PC-3 (cell line): ENCODE data around the gene FOXK1. TPM values are rescaled to one million over a fixed set of nuclear protein-coding genes. Genes with fewer than 3 reads are reported as not detected.

Experiments used
- ATAC-seq: fragments of 200-7000 bp; cut with Tn5 transposase; 2 replicates; pipeline ENCODE4 v1.9.1; 2020; ENCODE audit warnings: mild to moderate bottlenecking, moderate library complexity
- BruUV-seq: library from RNA; stranded (reverse); fragments of 400-500 nt; replicated peaks from 2 replicates; lab custom pipeline; 2021; lab: Mats Ljungman, UMichigan
- CTCF ChIA-PET: fragments of 300-600 bp; sonication (Branson Sonifier 250); formaldehyde crosslinking; loops from one replicate; lab custom pipeline; 2022; ENCODE audit warnings: antibody characterized with exemption; lab: Charles Lee
- POLR2A ChIA-PET: fragments of 300-600 bp; sonication (Branson Sonifier 250); formaldehyde crosslinking; loops from one replicate; lab custom pipeline; 2022; ENCODE audit warnings: antibody characterized with exemption; ENCODE audit not compliant: unreplicated experiment; lab: Charles Lee
- DNase-seq: peaks from one replicate; pipeline ENCODE4 v3.0.0-alpha.2; 2015
- H2AFZ ChIP-seq: fragments of 300-600 bp; sonication (generic); 2 replicates; pipeline ENCODE4 v1.6.0; 2016; ENCODE audit warnings: antibody characterized with exemption, low read length
- H3F3A ChIP-seq: fragments of 300-600 bp; sonication (generic); one replicate; pipeline ENCODE4 v1.6.0; 2017; ENCODE audit warnings: antibody characterized with exemption, low read length, control low read depth, mild to moderate bottlenecking; ENCODE audit not compliant: unreplicated experiment
- H3K27ac ChIP-seq: fragments of 300-600 bp; sonication (generic); 2 replicates; pipeline ENCODE4 v1.5.1; 2016; ENCODE audit warnings: mild to moderate bottlenecking, low read length
- H3K27me3 ChIP-seq: fragments of 300-600 bp; sonication (generic); 2 replicates; pipeline ENCODE4 v1.6.1; 2016; ENCODE audit warnings: low read length, mixed read lengths
- H3K36me3 ChIP-seq: fragments of 300-600 bp; sonication (generic); 2 replicates; pipeline ENCODE4 v1.6.1; 2016; ENCODE audit warnings: low read depth, mixed run types, low read length, mixed read lengths
- H3K4me1 ChIP-seq: fragments of 300-600 bp; sonication (generic); 2 replicates; pipeline ENCODE4 v1.5.1; 2016; ENCODE audit warnings: low read length; ENCODE audit not compliant: insufficient read depth
- H3K4me2 ChIP-seq: fragments of 300-600 bp; sonication (generic); 2 replicates; pipeline ENCODE4 v1.6.0; 2016; ENCODE audit warnings: low read length
- H3K4me3 ChIP-seq: fragments of 300-600 bp; sonication (generic); 2 replicates; pipeline ENCODE4 v1.5.1; 2016; ENCODE audit warnings: mild to moderate bottlenecking, low read length, mixed read lengths
- H3K79me2 ChIP-seq: fragments of 300-600 bp; sonication (generic); 2 replicates; pipeline ENCODE4 v1.6.1; 2017; ENCODE audit warnings: low read length, mixed read lengths
- H3K9ac ChIP-seq: fragments of 300-600 bp; sonication (generic); 2 replicates; pipeline ENCODE4 v1.6.0; 2016; ENCODE audit warnings: mild to moderate bottlenecking, low read length
- H3K9me2 ChIP-seq: fragments of 300-600 bp; sonication (generic); replicated peaks from 2 replicates; pipeline ENCODE4 v1.6.1; 2016; ENCODE audit warnings: mixed run types, low read length, mixed read lengths
- H3K9me3 ChIP-seq: fragments of 300-600 bp; sonication (generic); 2 replicates; pipeline ENCODE4 v1.6.1; 2016; ENCODE audit warnings: low read length, mixed read lengths
- H4K20me1 ChIP-seq: fragments of 300-600 bp; sonication (generic); 2 replicates; pipeline ENCODE4 v1.6.1; 2016; ENCODE audit warnings: low read length, mixed read lengths
- EZH2 ChIP-seq: fragments of 300-600 bp; sonication (generic); IDR thresholded peaks from one replicate; pipeline ENCODE4 v1.6.1; 2017; ENCODE audit warnings: antibody characterized with exemption, mild to moderate bottlenecking, low read length; ENCODE audit not compliant: unreplicated experiment
- EZH2phosphoT487 ChIP-seq: fragments of 300-600 bp; sonication (generic); IDR thresholded peaks from 2 replicates; pipeline ENCODE4 v1.6.1; 2018; ENCODE audit warnings: mild to moderate bottlenecking, antibody characterized with exemption, low read length, borderline replicate concordance
- intact Hi-C: fragments of 100-400 bp; cut with micrococcal nuclease; formaldehyde crosslinking; loops from 2 replicates; pipeline ENCODE4 v1.9.0; 2023
- total RNA-seq: library from RNA; depleted of rRNA; stranded (reverse); fragments of >200 nt; gene quantifications from 2 replicates; pipeline ENCODE4 v1.2.3, GENCODE V29; 2014
- TF ChIP-seq, protein P1 (sequence below): fragments of 300-600 bp; sonication (generic); conservative IDR thresholded peaks from 2 replicates; pipeline ENCODE4 v1.5.1; 2017; ENCODE audit warnings: antibody characterized with exemption, low read depth, mild to moderate bottlenecking, low read length

The FOXK1 gene
- total RNA-seq, 1 experiment from 2014 or later = 13.2 TPM

GRCh38 chr7:4711093-4711492, 29.0 kb downstream of the FOXK1 start:
- no peak overlapping the region for H2AFZ ChIP-seq
- peaks cover 83% of the 10 kb centered on the region for H3K79me2 ChIP-seq
- H3K9me3 ChIP-seq = no peaks in the 10 kb centered on the region
- TF ChIP-seq, protein P1, sequence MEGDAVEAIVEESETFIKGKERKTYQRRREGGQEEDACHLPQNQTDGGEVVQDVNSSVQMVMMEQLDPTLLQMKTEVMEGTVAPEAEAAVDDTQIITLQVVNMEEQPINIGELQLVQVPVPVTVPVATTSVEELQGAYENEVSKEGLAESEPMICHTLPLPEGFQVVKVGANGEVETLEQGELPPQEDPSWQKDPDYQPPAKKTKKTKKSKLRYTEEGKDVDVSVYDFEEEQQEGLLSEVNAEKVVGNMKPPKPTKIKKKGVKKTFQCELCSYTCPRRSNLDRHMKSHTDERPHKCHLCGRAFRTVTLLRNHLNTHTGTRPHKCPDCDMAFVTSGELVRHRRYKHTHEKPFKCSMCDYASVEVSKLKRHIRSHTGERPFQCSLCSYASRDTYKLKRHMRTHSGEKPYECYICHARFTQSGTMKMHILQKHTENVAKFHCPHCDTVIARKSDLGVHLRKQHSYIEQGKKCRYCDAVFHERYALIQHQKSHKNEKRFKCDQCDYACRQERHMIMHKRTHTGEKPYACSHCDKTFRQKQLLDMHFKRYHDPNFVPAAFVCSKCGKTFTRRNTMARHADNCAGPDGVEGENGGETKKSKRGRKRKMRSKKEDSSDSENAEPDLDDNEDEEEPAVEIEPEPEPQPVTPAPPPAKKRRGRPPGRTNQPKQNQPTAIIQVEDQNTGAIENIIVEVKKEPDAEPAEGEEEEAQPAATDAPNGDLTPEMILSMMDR = no peak
- no peak for TF ChIP-seq EZH2
- no peak for TF ChIP-seq EZH2phosphoT487
- POLR2A ChIA-PET = no interaction called here
- intact Hi-C loops = no loop called here
- H3K9ac ChIP-seq = no peak overlapping the region
- no TSS peak for BruUV-seq
- DNase-seq = no peak
- no peak overlapping the region for H3K4me2 ChIP-seq
- H3K4me1 ChIP-seq = peaks cover 14% of the 10 kb centered on the region
- ATAC-seq = no peak
- no peak overlapping the region for H3K27ac ChIP-seq
- no peaks in the 10 kb centered on the region for H3K9me2 ChIP-seq
- no peaks in the 10 kb centered on the region for H3F3A ChIP-seq
- peaks cover 16% of the 10 kb centered on the region; the same call in 1 of the 2 replicates for H4K20me1 ChIP-seq
- no peaks in the 10 kb centered on the region for H3K36me3 ChIP-seq
- no peak overlapping the region for H3K4me3 ChIP-seq
- H3K27me3 ChIP-seq = no peaks in the 10 kb centered on the region
- CTCF ChIA-PET = no interaction called here

DNA sequence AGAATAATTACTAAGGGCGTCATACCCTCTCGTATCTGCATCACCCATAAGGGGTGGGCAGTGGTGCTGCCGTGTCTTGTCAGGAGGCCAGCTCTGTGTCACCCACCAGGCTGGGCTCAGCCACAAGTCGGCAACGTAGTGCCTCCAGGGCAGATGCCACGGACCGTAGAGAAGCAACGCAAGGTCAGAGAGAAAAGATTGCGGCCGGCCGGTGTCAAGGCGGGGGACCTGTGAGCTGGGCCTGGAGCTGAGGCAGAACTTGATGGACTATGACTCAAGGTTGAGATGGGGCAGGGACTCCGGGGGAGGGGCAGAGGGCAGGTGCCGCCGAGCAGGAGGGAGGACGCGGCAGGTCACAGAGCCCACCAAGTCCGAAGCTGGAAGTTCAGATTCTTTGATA, 29.5 kb downstream of the FOXK1 start:
- peaks cover 14% of the 10 kb centered on the region for H3K4me1 ChIP-seq
- ChIA-PET CTCF (no interaction called here), POLR2A (no interaction called here)
- H2AFZ ChIP-seq = no peak overlapping the region
- peaks cover 83% of the 10 kb centered on the region for H3K79me2 ChIP-seq
- ATAC-seq (no peak), DNase-seq (no peak)
- intact Hi-C loops = loop anchor here (1.0 kb wide), 1 partner anchor 34 kb away; no protein-coding TSS in a partner anchor
- no peaks in the 10 kb centered on the region for H3K36me3 ChIP-seq
- H3F3A ChIP-seq = no peaks in the 10 kb centered on the region
- no TSS peak for BruUV-seq
- H3K4me3 ChIP-seq = no peak overlapping the region
- no peaks in the 10 kb centered on the region for H3K9me3 ChIP-seq
- no peak overlapping the region for H3K27ac ChIP-seq
- no peaks in the 10 kb centered on the region for H3K27me3 ChIP-seq
- H3K9ac ChIP-seq = no peak overlapping the region
- no peaks in the 10 kb centered on the region for H3K9me2 ChIP-seq
- peaks cover 16% of the 10 kb centered on the region; the same call in 1 of the 2 replicates for H4K20me1 ChIP-seq
- H3K4me2 ChIP-seq = no peak overlapping the region
- TF ChIP-seq EZH2 = no peak
- TF ChIP-seq, protein P1 = no peak
- no peak for TF ChIP-seq EZH2phosphoT487

- ATAC-seq (peak; percentile 99), DNase-seq (peak; percentile 76)
- BruUV-seq = no TSS peak
- Histone ChIP-seq H3K36me3 (no peaks in the 10 kb centered on the region), H3K4me1 (peaks cover 14% of the 10 kb centered on the region), H3K4me2 (peak overlapping the region; percentile 53), H3K4me3 (no peak overlapping the region), H2AFZ (no peak overlapping the region), H4K20me1 (peaks cover 16% of the 10 kb centered on the region; the same call in 1 of the 2 replicates), H3F3A (no peaks in the 10 kb centered on the region), H3K27me3 (no peaks in the 10 kb centered on the region), H3K9me2 (no peaks in the 10 kb centered on the region), H3K27ac (0 out of 2 replicates have a peak overlapping the region, but pooled peaks have one; percentile 8), H3K79me2 (peaks cover 83% of the 10 kb centered on the region), H3K9ac (no peak overlapping the region), H3K9me3 (no peaks in the 10 kb centered on the region)
- ChIA-PET CTCF (no interaction called here), POLR2A (interaction anchor here (1.1 kb wide), 1 partner anchor 12 kb away, joined by 3 read pairs; no protein-coding TSS in a partner anchor)
- TF ChIP-seq EZH2 (no peak), EZH2phosphoT487 (no peak)
- TF ChIP-seq, protein P1 = no peak
- intact Hi-C loops = loop anchor here (1.0 kb wide), 1 partner anchor 33 kb away; no protein-coding TSS in a partner anchor
Measured at GRCh38 chr7:4712281-4713182, 30.4 kb downstream of the FOXK1 start.
